Retinal pigment epithelial cell (primary cell): Measurements from ENCODE around the gene HOXB5.

Source experiments
- DNase-seq: peaks from one replicate; pipeline ENCODE4 v3.0.0-alpha.2; 2010; ENCODE audit warnings: low read depth
- H3K4me3 ChIP-seq: 2 replicates; pipeline ENCODE4 v1.5.1; 2011; ENCODE audit warnings: mild to moderate bottlenecking, low read length, control low read depth, moderate library complexity
- CTCF ChIP-seq: conservative IDR thresholded peaks from 2 replicates; pipeline ENCODE4 v1.5.1; 2011; ENCODE audit warnings: low read depth, low read length, control low read depth, inconsistent platforms

Gene HOXB5

GRCh38 chr17:48639136-48639535, 45.6 kb upstream of the HOXB5 start:
- H3K4me3 ChIP-seq = no peak overlapping the region
- TF ChIP-seq CTCF = no peak
- DNase-seq = no peak

- TF ChIP-seq CTCF = no peak
- DNase-seq = no peak
- no peak overlapping the region for H3K4me3 ChIP-seq
Observed at GRCh38 chr17:48637323-48638260, 44.0 kb upstream of the HOXB5 start.

GRCh38 chr17:48636177-48637018, 42.8 kb upstream of the HOXB5 start:
- peak; percentile 14 for DNase-seq
- no peak overlapping the region for H3K4me3 ChIP-seq
- peak; percentile 64 for TF ChIP-seq CTCF

- TF ChIP-seq CTCF = no peak
- DNase-seq = no peak
- no peak overlapping the region for H3K4me3 ChIP-seq
Observed at GRCh38 chr17:48634493-48635208, 41.1 kb upstream of the HOXB5 start.

- DNase-seq = no peak
- H3K4me3 ChIP-seq = no peak overlapping the region
- no peak for TF ChIP-seq CTCF
Observed at GRCh38 chr17:48633266-48633677, 39.7 kb upstream of the HOXB5 start.

- no peak overlapping the region for H3K4me3 ChIP-seq
- no peak for TF ChIP-seq CTCF
- no peak for DNase-seq
Observed at GRCh38 chr17:48632579-48633265, 39.1 kb upstream of the HOXB5 start.
